NCI-H226 (cell line): ENCODE measurements around the gene RGMB.

ENCODE experiments used
- DNase-seq: peaks from one replicate; pipeline ENCODE4 v3.0.0-alpha.2; 2015

Gene RGMB

DNA sequence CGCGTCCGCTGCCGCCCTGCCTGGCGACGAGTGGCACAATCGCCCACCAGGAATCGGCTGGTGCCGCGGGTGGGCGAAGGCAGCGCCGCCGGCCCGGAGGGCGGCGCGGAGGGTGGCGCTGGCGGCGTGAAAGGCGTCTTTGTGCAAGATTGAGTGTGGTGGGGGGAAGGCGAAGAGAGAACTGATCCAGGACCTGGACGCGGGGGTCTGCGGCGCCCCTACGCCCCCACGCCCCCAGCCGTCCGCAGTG is 4.6 kb upstream of the RGMB start:
- no peak for DNase-seq

DNA sequence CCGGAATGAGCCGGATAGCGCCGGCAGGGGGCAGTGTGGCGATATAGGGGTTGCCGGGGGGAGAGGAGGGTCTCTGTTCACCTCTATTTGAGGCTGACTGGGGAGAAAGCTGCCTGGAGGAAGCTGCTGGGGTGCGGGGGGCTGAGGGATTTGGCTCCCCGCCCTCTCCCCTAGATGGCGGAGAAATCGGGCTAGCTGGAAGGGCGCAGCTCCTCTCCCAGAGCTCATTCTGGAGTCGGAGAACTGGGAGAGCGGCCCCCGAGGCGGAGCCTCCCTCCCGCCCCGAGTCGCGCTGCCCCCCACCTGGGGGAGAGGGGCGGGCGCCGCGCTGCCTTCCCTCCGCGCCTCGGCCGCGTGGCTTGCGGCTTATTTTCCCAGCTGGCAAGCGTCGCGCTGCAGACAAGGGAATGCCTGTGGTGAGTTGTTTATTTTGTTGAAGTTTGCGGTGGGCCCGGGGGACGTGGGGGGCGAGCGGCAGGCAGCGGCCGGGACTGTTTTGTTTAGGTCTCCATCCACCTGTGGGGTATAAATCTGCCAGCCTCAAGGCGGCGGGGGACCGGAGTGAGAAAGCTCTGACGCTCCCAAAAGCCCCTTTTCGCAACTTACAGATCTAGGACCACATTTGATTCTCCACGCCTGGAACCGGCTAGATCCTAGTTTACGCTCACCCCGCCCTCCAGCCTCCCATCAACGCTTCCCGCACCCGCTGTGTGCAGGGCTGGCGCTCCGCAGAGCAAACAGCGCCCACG is 4.1 kb upstream of the RGMB start:
- DNase-seq = peak; percentile 37

DNA sequence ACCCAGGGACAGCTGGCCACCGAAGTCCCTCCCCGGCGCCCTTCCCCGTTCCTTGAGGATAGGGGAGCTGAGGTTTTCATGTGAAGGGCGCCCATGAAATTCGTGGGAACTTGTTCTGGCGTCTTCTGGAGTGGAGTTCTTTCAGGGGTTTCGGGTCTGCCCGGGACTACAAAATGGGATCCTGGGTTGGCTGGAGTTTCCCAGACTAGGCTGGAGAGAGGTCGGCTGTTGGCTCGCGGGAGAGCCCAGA is 3.6 kb upstream of the RGMB start:
- DNase-seq = no peak

DNA sequence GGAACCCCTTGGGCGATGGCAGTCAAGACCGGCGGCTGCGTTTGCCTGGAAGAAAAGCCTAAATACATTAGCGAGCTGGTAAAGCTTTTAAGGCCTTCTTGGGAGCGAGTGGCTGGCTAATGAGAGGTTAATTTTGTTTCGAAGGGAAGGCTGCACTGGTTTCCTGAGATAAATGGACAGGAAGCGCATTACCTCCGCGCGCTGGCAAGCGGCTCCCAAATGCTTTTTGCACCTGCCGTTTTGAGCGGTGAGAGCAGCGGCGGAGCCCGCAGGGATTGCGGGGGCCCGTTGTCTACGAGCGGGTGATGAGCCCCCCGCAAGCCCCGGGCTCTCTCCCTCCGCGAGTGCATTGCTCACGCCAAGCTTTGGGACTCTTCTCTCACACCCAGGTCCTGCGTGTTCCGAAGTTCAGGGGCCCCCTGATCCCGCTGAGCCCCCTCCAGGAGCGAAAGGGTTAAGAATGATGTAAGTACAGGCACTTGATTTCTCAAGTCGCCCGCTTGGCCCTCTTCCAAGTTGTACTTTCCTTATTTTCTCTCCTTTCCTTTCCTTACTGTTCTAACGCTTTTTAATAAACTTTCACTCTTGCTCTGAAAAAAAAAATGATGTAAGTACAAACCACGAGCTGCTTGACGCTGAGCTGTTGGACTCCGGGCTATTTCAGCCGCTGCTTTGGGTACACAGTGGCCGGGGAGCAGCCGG is 3.1 kb upstream of the RGMB start:
- DNase-seq = peak; percentile 46

DNA sequence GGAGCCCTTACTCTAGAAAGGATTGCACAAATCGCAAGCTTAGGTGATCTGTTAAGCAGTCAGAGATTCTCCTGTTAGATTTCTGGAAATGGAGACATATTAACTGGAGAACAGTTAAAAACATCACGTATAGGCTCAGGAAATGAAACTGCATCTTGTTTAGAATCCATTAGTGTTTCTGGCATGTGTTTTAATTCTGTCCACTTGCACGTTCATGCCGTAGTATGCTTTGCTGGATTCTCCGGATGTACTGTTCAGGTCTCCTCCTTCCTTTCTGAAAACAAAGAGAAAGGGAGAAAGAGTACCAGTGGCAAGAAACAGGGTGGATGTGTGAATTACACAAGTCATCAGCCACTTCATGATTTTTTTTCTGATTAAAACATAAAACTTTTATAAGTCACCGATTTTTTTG is 2.5 kb upstream of the RGMB start:
- DNase-seq = no peak

DNA sequence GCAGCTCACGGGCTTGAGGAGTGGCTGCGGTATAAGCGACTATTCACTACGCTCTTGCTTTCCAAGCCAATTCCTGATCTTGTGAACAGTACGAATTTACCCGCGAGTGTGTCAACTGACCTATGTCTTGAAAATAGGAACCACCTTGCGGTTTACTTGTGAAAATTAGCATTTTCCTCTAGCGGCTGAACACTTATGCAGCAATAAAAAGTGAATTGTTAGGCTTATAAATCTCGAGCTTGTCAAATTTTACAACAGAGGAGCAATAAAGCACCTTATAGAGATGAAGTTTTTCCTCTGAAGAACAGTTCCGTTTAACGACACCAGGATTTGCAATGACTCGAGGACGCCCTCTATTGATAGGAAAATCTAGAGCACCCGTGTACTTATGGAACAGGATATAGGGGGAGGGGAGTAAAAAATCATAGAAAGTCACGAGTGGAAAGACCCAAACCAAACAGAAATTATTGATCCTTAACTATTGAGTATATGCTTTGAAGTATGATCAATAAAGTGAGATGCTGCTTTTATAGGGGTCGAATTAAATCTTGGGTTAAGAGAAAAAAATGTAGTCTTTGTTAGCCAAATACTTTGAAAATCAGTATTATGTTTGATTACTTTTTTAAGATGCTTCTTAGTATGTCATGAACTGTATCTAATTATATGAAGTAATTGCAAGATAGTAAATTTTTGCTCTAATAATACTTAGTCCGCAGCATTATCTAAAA is 1.9 kb upstream of the RGMB start:
- DNase-seq = peak; percentile 70

DNA sequence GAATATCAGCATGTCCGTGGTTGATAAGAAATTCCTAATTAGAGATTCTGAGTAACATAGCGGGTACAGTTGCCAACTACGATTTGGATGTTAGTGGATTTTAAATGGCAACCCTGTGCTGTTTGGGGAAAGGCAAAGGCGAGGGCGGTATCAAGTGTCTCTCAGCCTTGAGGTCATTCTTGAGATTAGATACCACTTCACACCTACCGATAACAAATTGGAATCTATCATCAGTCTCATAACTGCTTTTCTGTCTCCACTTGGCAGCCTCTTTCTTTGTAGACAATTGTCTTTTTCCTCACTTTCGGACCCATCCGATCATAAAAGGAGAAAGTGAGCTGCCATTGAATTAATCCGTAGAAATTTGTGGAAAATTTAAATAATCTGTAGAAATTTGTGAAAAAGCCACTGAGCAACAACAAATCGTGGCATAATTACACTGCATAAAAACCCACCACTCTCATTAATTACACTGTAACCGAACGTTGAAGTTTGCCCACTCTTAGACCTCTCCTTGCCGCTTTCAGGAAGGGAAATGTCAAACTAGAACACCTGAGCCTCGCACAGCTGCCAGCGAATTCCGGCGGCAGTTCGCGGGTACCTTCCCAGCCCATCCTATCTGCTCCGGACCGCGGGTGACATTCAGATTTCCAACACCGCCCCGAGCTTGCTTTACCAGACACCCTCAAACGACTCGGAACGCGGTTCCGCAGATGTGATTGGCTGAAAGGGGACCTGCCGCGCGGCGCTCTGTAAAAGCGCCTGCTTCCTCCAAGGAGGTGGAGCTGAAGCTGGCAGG is 849 bp upstream of the RGMB start:
- peak; percentile 94 for DNase-seq

DNA sequence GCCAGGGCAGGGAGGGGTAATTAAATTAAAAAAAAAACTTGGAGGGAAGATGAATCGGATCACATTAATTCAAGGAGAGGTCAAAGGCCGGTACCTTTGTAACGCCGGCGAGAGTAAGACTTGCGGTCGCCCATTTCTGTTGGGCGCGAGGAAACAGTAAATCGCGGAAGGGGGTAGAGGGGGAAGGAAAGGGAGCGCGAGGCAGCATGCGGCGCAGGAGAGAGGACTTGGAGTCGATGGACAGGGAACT is 324 bp upstream of the RGMB start:
- DNase-seq = no peak

DNA sequence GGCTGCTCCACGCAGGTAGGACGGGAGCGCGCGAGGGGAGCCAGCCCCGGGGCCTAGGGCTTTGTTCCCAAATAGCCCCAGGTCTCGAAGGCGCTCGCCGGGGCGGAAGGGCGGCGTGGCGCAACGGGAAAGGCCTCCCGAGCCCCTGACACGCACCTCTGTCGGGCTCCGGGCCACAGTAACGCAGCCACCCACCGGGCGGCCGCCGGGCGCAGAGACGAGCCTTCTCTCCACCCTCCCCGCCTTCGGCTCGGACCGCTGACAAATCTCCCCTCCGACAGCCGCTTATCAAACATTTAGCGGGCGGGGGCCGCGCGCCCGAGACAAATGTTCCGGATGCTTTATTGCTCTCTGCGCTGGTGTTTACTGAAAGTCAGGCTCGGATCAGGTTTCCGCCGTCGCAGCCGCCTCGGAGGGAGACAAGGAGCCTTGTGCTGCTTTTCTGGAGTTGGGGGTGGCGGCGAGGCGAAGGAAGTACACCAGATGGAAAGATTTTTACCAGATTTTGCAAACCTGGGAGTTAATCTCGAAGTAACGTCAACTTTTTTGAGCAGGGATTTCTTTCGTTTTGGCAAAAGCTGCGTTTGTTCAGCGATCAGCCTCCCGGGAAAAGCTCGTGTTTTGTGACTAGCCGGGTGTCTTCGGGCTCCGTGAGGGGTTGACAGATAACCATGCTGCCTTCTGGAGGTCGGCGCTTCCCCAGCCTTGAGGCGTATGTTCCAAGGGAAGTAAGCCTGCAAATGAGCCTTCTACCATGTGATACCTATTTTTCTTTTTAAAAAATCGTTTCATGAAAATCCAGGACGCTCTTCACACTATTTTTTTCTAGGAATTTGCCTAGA is 950 bp downstream of the RGMB start:
- DNase-seq = peak; percentile 46

DNA sequence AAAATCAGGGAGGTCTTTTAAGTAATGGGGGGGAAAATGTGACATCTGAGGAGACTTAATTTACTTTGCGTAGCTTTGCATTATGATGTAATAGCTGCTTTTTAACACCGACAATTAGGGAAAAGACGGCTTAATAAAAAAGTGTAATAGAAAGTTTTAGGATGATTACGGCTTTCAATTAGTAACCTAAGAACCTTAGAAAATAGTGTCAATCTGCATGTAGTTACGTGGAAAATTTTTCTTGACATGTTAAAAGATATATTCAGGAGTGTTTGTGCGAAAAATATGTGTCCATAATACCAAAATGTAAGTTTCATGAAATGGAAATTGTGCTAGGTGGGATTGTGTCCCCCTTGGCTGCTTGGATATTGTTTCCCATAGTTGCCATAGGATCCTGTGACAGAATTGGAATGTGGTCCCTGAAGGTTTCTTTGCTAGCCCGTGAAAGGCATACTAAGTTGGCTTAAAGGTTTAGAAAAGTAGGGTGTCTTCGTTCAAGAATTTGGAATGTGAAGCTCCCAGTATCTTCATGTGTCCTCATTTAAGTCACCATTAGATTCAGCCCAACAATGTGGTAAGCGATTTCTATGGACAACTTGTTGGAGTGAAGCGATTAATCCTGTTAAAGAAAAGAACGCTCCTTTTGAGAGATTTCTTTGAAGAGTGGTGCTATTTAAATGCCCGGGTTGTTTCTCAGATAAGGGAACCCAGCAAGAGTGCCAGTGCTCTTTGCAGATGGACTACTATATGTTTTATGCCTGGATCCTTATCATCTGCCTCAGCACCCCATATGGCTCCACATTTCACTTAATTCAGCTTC is 2.0 kb downstream of the RGMB start:
- no peak for DNase-seq

DNA sequence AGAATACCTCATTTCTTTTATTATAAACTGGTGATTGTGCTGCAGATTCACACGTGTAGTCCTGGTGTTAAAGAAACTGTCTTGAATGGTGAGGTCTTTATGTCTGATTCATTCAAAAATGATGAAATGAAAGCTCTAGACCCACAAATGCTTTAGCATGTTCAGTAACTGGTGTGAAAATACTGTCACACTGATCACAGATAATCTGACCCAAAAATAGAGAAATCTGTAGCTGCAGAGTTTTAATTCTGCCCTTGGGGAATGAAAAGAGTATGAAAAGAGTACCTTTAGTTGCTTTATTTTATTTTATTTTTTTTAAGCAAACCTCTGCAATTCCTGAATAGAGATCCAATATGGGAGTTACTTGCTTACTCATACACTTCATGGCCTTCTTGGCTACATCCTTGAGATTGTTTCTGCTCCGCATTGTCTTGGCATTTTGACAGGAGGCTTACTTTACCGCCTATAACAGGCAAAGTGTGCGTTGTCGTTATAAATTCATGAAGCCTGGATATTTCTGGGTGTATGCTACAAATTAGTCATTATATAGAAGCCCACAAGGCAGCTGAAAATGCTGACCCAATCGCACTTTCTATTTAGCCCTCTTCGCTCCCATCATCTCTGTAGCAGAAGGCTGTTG is 2.7 kb downstream of the RGMB start:
- DNase-seq = peak; percentile 64

DNA sequence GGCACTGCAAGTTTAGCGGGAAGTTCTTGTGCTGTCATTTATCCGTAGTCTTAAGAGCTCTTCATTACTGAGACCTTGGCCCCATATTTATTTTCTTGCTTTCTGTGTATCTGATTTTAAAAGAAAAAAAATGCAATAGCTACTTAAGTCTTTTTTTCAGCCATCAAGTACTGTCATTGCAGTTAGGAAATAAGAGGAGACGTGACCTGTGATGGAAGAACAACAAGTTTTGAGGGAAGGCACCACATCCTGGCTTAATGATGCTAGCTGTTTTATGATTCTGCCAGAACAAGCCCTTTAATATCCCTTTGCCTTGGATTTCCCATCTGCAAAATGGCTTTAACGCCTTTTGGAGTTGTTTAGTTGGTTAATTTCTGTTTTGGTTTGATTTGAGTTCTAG is 3.8 kb downstream of the RGMB start:
- DNase-seq = no peak

DNA sequence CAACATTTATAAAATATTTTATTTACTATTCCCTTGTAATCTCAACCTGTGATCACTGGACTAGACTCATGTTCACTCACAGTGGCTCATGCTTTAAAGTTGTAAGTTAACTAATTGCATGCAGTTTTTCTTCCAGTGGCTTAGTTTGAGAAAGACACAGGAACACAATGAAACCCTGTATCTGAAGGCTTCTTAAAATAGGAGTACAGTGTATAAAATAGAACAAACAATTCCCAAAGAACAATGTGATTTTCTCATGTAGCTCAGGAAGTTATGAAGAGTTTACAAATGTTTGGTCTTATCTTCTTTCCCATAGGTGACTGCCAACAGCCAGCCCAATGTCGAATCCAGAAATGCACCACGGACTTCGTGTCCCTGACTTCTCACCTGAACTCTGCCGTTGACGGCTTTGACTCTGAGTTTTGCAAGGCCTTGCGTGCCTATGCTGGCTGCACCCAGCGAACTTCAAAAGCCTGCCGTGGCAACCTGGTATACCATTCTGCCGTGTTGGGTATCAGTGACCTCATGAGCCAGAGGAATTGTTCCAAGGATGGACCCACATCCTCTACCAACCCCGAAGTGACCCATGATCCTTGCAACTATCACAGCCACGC is 5.9 kb downstream of the RGMB start:
- no peak for DNase-seq

DNA sequence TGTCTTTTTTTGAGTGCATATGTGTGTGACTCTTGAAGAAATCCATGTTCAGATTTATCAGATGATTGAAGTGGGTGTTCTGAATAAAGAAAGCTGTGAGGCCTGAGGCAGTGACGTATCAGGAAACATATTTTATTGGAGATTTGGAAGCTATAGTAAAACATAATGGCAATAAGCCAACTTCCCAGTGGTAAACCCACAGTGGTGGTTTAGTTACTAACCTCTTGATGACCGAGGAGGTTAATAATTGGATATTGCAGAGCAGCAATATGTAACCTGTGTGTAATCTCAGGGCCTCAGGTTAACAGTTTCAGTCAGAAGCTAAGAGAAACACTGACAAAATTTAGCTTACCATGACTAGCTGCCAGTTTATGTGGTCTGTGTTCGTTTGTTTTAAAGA is 6.9 kb downstream of the RGMB start:
- DNase-seq = no peak

DNA sequence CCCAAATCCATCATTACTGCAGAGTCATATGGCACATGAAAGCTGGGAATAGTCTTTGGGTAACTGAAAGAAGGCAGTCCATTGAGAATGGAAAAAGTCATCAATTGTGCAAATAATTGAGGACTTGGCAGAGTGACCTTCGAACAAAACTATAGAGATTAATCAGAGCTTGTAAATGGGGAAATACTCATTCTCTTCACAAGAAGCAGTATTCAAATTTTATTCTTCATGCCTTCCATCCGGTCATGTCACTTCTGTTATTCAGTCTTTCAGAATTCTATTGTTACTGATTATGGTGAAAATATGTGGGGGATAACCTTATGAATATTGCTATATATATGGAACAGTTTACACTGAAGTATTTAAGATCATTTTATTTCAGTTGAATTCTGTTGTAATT is 8.1 kb downstream of the RGMB start:
- DNase-seq = no peak

DNA sequence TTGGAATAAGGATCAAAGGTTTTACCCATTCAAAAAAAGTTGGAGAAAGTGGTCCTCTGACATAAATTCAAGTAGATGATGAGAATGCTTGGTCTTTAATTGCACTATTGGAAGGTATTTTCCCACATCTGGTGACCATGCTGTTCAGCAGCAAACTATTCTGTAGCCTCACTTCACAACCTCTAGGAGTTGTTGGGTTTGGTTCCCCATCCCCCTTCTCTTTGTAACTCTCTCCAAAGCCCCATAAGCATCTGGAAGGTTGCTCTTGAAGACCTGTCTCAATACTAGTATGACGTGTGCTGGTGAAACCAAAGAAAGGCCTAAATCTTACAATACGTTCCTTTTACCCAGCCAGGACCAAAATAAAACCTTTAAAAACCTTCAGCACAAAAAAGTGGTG is 8.5 kb downstream of the RGMB start:
- no peak for DNase-seq

DNA sequence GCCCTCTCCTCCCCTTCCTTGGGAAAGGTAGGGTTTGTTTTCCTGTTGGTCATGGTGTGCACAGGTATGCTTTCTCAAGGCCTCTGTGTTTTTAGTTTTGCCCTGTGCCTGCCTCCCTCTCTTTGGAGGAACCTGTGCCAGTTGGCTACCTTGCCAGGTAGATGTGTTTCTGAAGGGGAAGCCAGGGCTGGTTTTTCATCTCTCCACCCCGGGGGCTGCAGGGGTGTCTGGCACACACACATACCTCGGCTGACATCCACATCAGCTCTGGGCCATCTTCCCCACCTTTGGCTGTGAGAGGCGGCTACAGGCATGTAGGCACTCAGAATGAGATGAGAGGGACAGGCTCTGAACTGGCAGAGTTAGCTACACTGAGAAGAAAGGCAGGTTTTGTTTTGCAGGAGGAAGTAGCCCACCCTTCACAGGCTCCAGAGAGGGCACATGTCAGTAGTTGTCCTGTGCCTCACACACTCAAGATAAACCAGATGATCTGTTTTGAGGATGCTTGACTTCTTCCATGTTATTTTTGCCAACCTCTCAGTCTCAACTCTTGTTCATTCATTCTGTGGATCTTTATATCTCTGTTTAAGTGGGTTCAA is 9.7 kb downstream of the RGMB start:
- no peak for DNase-seq

DNA sequence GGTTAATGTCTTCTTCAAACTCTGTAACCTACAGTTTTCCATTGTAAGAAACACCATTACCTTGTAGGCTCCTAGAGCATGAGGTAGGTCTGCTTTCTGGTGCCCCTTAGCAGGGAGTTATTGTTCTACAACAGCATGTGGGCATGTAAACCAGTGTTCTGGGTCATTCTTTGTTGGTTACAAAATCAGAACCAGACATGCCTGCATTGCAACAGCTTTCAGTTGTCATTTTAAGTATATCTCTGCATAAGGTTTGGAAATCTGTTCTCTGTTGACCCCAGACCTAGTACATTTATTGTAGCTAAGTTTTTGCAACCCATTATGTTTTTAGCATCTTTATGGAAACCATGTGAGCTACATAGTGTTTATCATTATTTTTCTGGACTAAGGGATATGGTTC is 10.9 kb downstream of the RGMB start:
- DNase-seq = no peak

DNA sequence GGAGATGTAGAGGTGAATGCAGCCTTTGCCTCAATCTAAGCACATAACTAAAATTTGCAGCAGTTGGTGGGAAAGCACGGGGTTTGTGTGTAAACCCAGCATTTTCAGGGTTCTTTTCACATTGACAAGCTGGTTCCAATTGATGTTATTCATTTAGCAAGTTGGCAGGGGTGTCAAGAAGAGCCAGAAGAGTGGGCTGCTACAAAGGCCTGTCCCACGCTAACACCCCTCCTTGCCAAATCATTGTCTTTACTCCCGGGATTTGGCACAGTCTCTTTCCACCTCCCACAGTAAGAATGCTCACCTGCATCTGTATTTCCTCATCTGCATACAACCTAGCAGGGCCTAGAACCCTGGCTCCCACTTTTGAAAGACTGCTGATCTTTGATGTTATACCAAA is 11.8 kb downstream of the RGMB start:
- DNase-seq = no peak

DNA sequence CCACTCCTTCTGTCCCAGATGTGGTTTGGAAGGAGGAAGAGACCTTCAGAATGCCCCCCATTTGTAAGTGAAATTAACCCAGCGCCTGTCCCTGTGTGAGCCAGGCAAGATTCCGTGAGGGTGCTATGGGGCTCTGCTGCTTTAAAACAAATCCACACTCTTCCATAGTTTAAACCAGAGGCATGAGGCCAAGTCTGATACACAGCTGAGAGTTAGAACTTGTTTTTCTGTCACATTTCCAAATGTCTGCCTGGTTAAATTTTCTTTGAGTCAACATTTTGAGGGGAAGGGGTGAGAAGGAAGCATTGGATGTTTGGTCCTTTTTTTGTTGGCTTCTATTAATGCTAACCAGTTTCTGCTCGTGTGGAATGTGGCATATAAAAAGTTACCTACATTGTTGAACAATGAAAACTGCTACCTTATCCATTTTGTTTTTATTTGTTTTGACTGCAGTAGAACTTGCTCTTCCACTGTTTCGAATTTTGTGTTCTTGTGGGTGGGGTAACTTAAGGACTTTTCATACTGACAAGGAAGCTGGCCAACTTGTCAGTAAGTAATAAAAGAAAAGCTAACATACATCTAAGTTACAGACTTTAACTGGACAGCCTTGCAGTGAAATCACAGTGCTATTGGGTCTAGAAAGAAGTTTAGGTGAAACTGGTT is 12.9 kb downstream of the RGMB start:
- DNase-seq = no peak
